Brain microvascular endothelial cell (primary cell): ENCODE results near the gene MBD3L3.

ENCODE experiments used
- DNase-seq: peaks from one replicate; pipeline ENCODE4 v3.0.0-alpha.2; 2020
- H3K27ac ChIP-seq: fragments of 250-450 bp; sonication (Bioruptor Pico); 2 replicates; pipeline ENCODE4 v1.5.1; 2020; ENCODE audit warnings: mild to moderate bottlenecking, moderate library complexity
- H3K27me3 ChIP-seq: fragments of 250-450 bp; sonication (Bioruptor Pico); replicated peaks from 2 replicates; pipeline ENCODE4 v1.5.1; 2020; ENCODE audit warnings: mild to moderate bottlenecking
- H3K36me3 ChIP-seq: fragments of 250-450 bp; sonication (Bioruptor Pico); replicated peaks from 2 replicates; pipeline ENCODE4 v1.5.1; 2020; ENCODE audit warnings: mild to moderate bottlenecking
- H3K4me3 ChIP-seq: 2 replicates; pipeline ENCODE4 v1.5.1; 2011; ENCODE audit warnings: low read depth, mild to moderate bottlenecking, control low read depth, low read length, moderate library complexity
- in situ Hi-C: cut with HindIII; loops from 2 replicates; pipeline ENCODE4 v1.10.0; 2017; ENCODE audit warnings: low sequenced_read_pairs, low pct_ligation_motif_present
- TF ChIP-seq, protein P1 (sequence below): IDR thresholded peaks from 2 replicates; pipeline ENCODE4 v1.5.1; 2011; ENCODE audit warnings: low read depth, mild to moderate bottlenecking, moderate library complexity, low read length, control low read depth, inconsistent platforms; ENCODE audit errors: missing control alignments

MBD3L3 gene

DNA sequence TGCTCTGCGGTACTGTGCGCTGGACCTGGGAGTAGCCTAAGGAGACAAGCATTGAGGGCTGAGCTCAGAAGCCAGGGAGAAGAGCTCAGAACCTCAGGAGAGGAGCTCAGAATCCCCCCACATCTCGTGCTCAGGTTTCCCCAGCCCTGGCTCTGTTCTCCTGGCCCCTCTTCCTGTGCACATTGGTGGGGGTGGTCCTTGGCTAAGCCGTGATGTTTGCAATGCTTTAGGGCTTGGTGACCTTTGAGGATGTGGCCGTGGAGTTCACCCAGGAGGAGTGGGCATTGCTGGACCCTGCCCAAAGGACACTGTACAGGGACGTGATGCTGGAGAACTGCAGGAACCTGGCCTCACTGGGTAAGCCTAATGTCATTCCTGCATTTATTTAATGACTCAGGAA is 17.7 kb upstream of the MBD3L3 start:
- Histone ChIP-seq H3K27me3 (no peaks in the 10 kb centered on the region), H3K4me3 (no peak overlapping the region), H3K36me3 (peaks cover 83% of the 10 kb centered on the region), H3K27ac (no peak overlapping the region)
- DNase-seq: no peak
- in situ Hi-C loops: no loop called here
- TF ChIP-seq, protein P1, sequence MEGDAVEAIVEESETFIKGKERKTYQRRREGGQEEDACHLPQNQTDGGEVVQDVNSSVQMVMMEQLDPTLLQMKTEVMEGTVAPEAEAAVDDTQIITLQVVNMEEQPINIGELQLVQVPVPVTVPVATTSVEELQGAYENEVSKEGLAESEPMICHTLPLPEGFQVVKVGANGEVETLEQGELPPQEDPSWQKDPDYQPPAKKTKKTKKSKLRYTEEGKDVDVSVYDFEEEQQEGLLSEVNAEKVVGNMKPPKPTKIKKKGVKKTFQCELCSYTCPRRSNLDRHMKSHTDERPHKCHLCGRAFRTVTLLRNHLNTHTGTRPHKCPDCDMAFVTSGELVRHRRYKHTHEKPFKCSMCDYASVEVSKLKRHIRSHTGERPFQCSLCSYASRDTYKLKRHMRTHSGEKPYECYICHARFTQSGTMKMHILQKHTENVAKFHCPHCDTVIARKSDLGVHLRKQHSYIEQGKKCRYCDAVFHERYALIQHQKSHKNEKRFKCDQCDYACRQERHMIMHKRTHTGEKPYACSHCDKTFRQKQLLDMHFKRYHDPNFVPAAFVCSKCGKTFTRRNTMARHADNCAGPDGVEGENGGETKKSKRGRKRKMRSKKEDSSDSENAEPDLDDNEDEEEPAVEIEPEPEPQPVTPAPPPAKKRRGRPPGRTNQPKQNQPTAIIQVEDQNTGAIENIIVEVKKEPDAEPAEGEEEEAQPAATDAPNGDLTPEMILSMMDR: no peak

DNA sequence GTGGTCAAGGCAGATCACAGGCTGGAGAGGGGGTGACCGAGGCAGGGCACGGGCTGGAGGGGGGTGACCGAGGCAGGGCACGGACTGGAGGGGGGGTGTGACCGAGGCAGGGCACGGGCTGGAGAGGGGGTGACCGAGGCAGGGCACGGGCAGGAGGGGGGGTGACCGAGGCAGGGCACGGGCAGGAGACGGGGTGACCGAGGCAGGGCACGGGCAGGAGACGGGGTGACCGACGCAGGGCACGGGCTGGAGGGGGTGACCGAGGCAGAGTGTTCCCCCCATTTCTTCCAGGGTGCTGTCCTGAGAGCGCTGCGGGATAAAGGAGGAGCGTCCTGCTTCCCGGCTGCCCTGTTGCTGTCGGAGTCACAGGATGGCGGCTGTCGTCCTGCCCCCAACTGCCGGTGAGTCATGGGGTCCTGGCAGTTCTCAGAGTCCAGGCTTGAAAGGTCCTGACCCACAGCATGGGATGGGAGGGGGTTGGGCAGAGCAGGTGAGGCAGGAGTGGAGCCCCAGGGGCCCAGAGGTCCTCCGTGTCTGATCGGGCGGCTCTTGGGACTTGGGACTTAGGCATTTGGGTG is 16.3 kb upstream of the MBD3L3 start:
- TF ChIP-seq, protein P1: no peak
- H3K36me3 ChIP-seq: peaks cover 69% of the 10 kb centered on the region
- H3K27ac ChIP-seq: no peak overlapping the region
- no peak overlapping the region for H3K4me3 ChIP-seq
- no peaks in the 10 kb centered on the region for H3K27me3 ChIP-seq
- in situ Hi-C loops: no loop called here
- no peak for DNase-seq

DNA sequence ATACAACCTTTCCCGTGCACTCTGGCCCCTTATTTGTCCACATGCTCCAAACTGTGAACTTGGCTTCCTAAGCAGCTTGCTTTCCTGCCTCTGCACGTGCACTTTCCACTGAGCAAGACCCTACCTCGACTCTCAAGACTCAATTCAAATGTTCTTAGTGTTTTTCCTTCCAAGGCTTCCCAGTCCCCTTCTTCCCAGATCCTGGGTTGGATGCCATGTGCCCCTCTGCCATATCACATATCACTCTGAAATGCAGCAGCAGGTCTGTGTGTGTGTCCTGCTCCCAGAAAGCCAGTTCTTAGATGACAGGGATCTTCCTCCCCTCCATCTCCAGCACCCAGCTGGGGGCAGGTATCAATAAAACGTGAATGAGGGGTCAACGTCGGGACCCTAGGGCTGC is 14.1 kb upstream of the MBD3L3 start:
- no peak overlapping the region for H3K4me3 ChIP-seq
- no peak for DNase-seq
- no peaks in the 10 kb centered on the region for H3K27me3 ChIP-seq
- TF ChIP-seq, protein P1: no peak
- no peak overlapping the region for H3K27ac ChIP-seq
- in situ Hi-C loops: no loop called here
- H3K36me3 ChIP-seq: peaks cover 49% of the 10 kb centered on the region

DNA sequence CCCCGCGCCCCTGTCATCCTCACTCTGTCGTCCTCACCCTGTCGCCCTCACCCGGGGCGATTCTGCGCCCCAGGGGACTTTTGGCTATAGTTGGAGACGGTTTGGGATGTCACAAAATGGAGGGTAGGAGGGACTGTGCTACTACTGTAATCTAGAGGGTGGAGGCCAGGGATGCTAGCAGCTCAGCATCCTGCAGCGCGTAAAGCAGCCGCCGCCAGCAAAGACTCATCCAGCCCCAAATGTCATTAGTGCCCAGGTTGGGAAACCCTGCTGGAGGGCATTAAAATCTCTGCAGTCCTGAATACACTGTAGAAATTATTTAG is 11.4 kb upstream of the MBD3L3 start:
- H3K27me3 ChIP-seq: no peaks in the 10 kb centered on the region
- TF ChIP-seq, protein P1: no peak
- in situ Hi-C loops: no loop called here
- H3K4me3 ChIP-seq: peak overlapping the region; percentile 94
- peaks cover 23% of the 10 kb centered on the region for H3K36me3 ChIP-seq
- DNase-seq: no peak
- peak overlapping the region; percentile 75 for H3K27ac ChIP-seq

DNA sequence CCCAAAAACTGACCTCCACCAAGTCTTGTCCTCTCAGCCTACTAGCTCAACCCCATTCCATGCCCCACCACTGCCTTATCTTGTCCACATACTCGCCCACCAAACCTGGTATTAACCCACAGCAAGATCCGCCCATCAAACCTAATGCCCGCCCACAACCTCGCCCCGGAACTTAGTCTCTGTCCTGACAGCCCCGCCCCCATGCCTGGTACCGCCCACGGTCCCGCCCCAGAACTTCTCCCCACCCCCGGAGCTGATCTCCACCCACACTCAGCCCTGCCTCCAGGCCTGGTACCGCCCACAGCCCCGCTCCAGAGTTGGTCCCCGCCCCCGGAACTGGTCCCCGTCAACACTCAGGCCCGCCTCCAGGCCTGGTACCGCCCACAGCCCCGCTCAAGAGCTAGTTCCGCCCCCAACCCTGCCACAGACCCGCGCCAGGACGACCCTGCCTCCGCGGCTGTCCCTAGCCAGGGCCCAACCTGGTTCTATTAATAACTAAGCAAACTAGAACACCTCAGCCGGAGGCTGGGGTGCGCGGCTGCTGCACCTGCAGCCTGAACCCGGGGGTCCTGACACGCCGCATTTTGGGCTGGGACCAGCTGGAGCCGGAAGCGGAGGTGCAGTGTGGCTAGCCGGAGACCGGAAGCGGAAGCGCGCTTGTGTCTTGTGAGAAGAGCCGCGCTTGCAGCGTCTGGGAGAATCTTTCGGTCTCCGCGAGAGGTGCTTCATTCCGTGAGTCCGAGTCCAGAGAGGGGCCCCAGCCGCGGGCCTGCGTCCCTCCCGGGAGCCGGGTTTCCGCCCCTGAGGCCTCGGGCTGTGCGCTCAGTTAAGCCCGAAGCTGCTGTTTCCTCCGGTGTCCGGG is 10.8 kb upstream of the MBD3L3 start, which contains the start of gene ZNF557:
Gene ZNF557 (plus strand): TSS at position 662 of the 862 bp plus-strand sequence. CDS start 5,372 bp downstream, outside the sequence.
- peak within 1 kb of the TSS; percentile 94 for H3K4me3 ChIP-seq
- TF ChIP-seq, protein P1: no peak
- H3K27ac ChIP-seq: peak within 1 kb of the TSS; percentile 75
- no peaks in the 10 kb centered on the region for H3K27me3 ChIP-seq
- in situ Hi-C loops: no loop called here
- H3K36me3 ChIP-seq: peaks cover 21% of the 10 kb centered on the region
- DNase-seq: peak; percentile 97
